HEK293 (cell line): ENCODE measurements around the gene FAM168A.

ENCODE experiments used
- CTCF ChIP-seq: fragments of 450-650 bp; formaldehyde crosslinking; IDR thresholded peaks from 2 replicates; pipeline ENCODE4 v1.5.1; 2016; ENCODE audit warnings: missing biosample characterization, missing genetic modification characterization
- GLI4 ChIP-seq: fragments of 450-650 bp; formaldehyde crosslinking; IDR thresholded peaks from 2 replicates; pipeline ENCODE4 v1.5.1; 2016; ENCODE audit warnings: missing biosample characterization, missing genetic modification characterization
- TRIM28 ChIP-seq: IDR thresholded peaks from 2 replicates; pipeline ENCODE4 v1.6.1; 2011; ENCODE audit warnings: low read length, control low read depth, borderline replicate concordance
- ZBTB8A ChIP-seq: fragments of 450-650 bp; formaldehyde crosslinking; IDR thresholded peaks from 2 replicates; pipeline ENCODE4 v1.5.1; 2016; ENCODE audit warnings: missing biosample characterization, missing genetic modification characterization
- ZNF366 ChIP-seq: fragments of 450-650 bp; formaldehyde crosslinking; conservative IDR thresholded peaks from 2 replicates; pipeline ENCODE4 v1.5.1; 2016; ENCODE audit warnings: missing biosample characterization, missing genetic modification characterization
- ZNF529 ChIP-seq: fragments of 450-650 bp; formaldehyde crosslinking; IDR thresholded peaks from 2 replicates; pipeline ENCODE4 v1.5.1; 2017; ENCODE audit warnings: missing genetic modification characterization, missing biosample characterization; ENCODE audit not compliant: insufficient replicate concordance
- ZNF585B ChIP-seq: fragments of 450-650 bp; formaldehyde crosslinking; IDR thresholded peaks from 2 replicates; pipeline ENCODE4 v1.5.1; 2016; ENCODE audit warnings: missing biosample characterization, missing genetic modification characterization

DNA sequence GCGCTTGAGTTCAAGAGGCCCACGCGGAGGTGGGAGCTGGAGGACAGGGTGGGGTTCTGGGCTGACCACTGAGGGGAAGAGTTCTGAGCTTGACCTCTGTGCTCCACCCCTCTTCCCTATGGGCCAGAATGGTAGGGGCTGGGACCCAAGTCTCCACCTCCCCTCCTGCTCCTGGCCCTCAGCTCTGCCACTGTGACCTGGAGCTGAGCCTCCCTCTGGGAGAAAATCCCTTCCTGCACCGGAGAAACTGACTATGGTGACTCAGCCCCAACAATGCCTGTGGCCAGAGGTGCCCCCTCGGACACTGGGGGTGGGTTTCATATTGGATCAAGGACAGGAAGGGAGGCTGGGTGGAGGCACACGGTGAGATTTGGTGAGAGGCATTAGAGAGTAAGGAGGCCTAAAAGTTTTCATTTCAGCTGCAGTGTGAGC, 198.7 kb downstream of the FAM168A start:
- TF ChIP-seq ZNF366 (tag by site-specific recombination) (no peak), ZNF585B (tag by site-specific recombination) (no peak), ZBTB8A (no peak), GLI4 (tag by site-specific recombination) (no peak), CTCF (no peak), ZNF529 (no peak), TRIM28 (no peak)
